GM06990 (cell line): Measurements from ENCODE around the gene ZNF90.
"Not testable (repeated sequence)": the region's sequence is repeated elsewhere in the genome, so short reads cannot be mapped to it uniquely, and the experiment has no call there.

Source experiments
- DNase-seq: peaks from one replicate; pipeline ENCODE4 v3.0.0-alpha.2; 2011; ENCODE audit not compliant: insufficient read length; ENCODE audit errors: extremely low read depth
- H3K27me3 ChIP-seq: replicated peaks from 2 replicates; pipeline ENCODE4 v1.6.0; 2011; ENCODE audit warnings: low read length; ENCODE audit not compliant: control insufficient read depth, insufficient read depth
- H3K36me3 ChIP-seq: 2 replicates; pipeline ENCODE4 v1.5.1; 2011; ENCODE audit warnings: low read length; ENCODE audit not compliant: control insufficient read depth, insufficient read depth
- H3K4me3 ChIP-seq: replicated peaks from 2 replicates; pipeline ENCODE4 v1.5.1; 2011; ENCODE audit warnings: low read depth, mild to moderate bottlenecking, control low read depth, low read length
- TF ChIP-seq, protein P1 (sequence below): IDR thresholded peaks from 2 replicates; pipeline ENCODE4 v1.5.1; 2011; ENCODE audit warnings: low read length, control low read depth, mild to moderate bottlenecking, inconsistent platforms; ENCODE audit not compliant: insufficient read depth, poor library complexity, severe bottlenecking

The ZNF90 gene

DNA sequence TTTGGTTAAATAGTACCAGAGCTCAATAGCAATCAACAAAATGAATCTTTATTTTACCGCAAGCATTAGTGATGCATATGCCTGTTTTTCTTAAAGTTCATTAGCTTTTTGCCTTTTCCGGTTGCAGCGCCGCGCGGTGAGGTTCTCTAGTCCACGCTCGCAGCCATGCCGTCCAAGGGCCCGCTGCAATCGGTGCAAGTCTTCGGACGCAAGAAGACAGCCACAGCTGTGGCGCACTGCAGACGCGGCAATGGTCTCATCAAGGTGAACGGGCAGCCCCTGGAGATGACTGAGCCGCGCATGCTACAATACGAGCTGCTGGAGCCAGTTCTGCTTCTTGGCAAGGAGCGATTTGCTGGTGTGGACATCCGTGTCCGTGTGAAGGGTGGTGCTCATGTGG, 47.1 kb downstream of the ZNF90 start:
- Histone ChIP-seq H3K4me3 (no peak overlapping the region), H3K27me3 (no peaks in the 10 kb centered on the region), H3K36me3 (no peaks in the 10 kb centered on the region)
- no peak for DNase-seq
- TF ChIP-seq, protein P1, sequence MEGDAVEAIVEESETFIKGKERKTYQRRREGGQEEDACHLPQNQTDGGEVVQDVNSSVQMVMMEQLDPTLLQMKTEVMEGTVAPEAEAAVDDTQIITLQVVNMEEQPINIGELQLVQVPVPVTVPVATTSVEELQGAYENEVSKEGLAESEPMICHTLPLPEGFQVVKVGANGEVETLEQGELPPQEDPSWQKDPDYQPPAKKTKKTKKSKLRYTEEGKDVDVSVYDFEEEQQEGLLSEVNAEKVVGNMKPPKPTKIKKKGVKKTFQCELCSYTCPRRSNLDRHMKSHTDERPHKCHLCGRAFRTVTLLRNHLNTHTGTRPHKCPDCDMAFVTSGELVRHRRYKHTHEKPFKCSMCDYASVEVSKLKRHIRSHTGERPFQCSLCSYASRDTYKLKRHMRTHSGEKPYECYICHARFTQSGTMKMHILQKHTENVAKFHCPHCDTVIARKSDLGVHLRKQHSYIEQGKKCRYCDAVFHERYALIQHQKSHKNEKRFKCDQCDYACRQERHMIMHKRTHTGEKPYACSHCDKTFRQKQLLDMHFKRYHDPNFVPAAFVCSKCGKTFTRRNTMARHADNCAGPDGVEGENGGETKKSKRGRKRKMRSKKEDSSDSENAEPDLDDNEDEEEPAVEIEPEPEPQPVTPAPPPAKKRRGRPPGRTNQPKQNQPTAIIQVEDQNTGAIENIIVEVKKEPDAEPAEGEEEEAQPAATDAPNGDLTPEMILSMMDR, result no peak

DNA sequence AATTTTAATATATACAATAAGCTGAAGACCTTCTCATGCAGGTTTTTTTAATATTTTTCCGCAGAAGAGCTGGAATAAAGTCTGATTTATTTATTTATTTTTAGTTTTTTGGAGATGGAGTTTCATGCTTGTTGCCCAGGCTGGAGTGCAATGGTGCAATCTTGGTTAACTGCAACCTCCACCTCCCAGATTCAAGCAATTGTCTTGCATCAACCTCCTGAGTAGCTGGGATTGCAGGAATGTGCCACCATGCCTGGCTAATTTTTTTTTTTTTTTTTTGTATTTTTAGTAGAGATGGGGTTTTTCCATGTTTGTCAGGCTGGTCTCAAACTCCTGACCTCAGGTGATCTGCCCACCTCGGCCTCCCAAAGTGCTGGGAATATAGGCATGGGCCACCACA, 55.1 kb downstream of the ZNF90 start:
- not testable (repeated sequence) for H3K36me3 ChIP-seq, H3K27me3 ChIP-seq, H3K4me3 ChIP-seq, DNase-seq

DNA sequence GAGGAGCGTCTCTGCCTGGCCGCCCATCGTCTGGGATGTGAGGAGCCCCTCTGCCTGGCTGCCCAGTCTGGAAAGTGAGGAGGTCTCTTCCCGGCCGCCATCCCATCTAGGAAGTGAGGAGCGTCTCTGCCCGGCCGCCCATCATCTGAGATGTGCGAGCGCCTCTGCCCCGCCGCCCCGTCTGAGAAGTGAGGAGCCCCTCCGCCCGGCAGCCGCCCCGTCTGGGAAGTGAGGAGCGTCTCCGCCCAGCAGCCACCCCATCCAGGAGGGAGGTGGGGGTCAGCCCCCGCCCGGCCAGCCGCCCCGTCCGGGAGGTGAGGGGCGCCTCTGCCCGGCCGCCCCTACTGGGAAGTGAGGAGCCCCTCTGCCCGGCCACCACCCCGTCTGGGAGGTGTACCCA, 59.9 kb downstream of the ZNF90 start:
- H3K27me3 ChIP-seq, H3K4me3 ChIP-seq, DNase-seq, H3K36me3 ChIP-seq: not testable (repeated sequence)

DNA sequence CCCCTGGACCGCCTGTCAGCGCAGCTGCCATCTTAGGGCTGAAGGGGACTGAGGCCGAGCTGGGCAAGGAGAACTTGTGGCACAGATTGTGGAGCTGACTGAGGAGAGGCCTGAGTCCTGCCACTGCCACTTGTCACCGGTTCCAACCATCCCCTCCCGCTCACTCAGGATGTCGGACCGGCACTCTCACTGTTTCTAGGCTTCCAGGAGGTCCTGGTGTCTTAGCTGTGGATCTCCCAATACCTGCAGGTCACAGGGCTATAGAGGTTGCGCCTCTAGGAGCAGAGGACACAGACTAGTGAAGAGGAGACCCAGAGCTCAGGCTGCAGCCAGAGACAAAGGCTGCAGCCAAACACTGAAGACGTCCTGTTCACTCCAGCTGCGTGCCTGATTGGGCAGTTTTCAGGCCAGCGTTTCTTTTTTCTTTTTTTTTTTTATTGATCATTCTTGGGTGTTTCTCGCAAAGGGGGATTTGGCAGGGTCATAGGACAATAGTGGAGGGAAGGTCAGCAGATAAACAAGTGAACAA, 73.9 kb downstream of the ZNF90 start:
- Histone ChIP-seq H3K4me3 (no peak overlapping the region), H3K27me3 (no peaks in the 10 kb centered on the region), H3K36me3 (no peaks in the 10 kb centered on the region)
- DNase-seq, result no peak
- TF ChIP-seq, protein P1, result no peak

DNA sequence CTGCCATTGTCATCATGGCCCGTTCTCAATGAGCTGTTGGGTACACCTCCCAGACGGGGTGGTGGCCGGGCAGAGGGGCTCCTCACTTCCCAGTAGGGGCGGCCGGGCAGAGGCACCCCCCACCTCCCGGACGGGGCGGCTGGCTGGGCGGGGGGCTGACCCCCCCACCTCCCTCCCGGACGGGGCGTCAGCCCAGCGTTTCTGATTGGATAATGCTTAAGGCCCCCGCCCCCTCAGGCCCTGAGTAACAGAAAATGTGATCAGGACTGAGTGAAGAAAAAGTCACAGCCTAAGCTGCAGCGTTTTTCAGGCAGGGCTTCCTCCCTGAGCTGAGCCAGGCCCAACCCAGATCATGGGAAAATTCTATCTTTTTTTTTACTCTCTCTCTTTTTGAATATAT, 74.7 kb downstream of the ZNF90 start:
- H3K36me3 ChIP-seq, H3K4me3 ChIP-seq, H3K27me3 ChIP-seq, DNase-seq: not testable (repeated sequence)

DNA sequence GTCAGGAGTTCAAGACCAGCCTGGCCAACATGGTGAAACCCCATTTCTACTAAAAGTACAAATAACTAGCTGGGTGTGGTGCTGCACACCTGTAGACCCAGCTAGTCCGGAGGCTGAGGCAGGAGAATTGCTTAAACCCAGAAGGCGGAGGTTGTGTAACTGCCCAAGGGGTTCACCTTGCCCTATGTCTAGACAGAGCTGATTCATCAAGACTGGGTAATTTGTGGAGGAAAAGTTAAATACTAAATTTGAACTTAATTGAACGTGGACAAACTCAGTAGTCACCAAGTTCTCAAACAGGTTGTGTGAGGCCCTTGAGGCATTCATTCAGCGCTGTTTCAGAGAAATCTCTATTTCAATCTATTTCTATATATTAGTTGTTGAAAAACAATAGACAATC, 75.5 kb downstream of the ZNF90 start:
- Histone ChIP-seq H3K4me3 (no peak overlapping the region), H3K27me3 (no peaks in the 10 kb centered on the region), H3K36me3 (no peaks in the 10 kb centered on the region)
- TF ChIP-seq, protein P1, result no peak
- no peak for DNase-seq

DNA sequence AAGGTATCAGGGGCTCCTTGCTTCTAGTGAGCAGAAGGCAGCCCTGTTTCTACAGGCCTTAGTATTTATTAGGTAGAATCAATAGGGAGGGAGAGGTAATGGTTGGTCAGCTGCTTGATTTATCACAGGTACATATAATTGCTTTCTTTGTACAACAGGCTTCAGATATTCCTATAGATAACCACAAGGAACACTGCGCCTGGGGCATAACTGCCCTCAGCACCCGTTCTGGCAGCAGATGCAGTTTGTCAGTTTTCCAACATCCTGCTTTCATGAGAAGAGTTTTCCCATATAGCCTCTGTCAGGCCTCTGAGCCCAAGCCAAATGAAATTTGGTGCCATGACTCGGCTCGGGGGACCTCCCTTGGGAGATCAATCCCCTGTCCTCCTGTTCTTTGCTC, 76.8 kb downstream of the ZNF90 start:
- Histone ChIP-seq H3K4me3 (no peak overlapping the region), H3K27me3 (no peaks in the 10 kb centered on the region), H3K36me3 (no peaks in the 10 kb centered on the region)
- TF ChIP-seq, protein P1, result no peak
- no peak for DNase-seq
